ENCODE data around the gene ARSA.

- TF ChIP-seq CTCF (IDR thresholded peaks at IDR 0.05), result no peak
- TF ChIP-seq POLR2AphosphoS5 (IDR thresholded peaks at IDR 0.05; ENCODE audit: low read depth, low read length), result no peak
- TF ChIP-seq TCF7L2 (IDR thresholded peaks at IDR 0.05; ENCODE audit: low read depth, low read length), result no peak
- no peak for TF ChIP-seq REST (IDR thresholded peaks at IDR 0.05; ENCODE audit: insufficient read depth in 1 of 2, low read depth in 2 of 2, low read length in 1 of 2)
- TF ChIP-seq SIN3A (IDR thresholded peaks at IDR 0.05; ENCODE audit: borderline replicate concordance, insufficient read depth, low read depth, low read length), result no peak
These were observed 22.8 kb downstream of the ARSA start for GRCh38 chr22:50605002-50605612.
